ENCODE results near the gene USP13.
A peak's percentile ranks its signal among the peaks of the same experiment; 100 is the strongest.

USP13 gene

DNA sequence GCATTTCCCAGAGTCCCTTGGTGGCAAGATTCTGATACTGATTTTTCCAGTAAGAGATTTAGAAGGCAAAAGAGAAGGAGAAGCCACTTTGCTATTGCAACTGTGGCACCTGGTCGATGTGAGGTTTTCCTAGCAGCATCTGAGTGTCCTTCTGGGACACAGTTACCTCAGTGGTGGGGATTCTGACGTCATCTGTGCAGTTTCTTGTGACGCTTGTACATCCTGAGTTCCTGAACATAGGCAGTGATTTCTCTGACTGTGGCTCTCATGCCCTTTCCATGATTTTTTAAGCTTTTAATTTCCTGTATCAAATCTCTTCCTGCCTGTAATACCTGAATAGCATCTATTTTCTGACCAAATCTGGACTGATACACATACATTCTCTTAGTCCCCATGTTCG lies 8.9 kb downstream of the USP13 start:
- no peak overlapping the region for H3K27ac ChIP-seq
- TF ChIP-seq, protein P1, sequence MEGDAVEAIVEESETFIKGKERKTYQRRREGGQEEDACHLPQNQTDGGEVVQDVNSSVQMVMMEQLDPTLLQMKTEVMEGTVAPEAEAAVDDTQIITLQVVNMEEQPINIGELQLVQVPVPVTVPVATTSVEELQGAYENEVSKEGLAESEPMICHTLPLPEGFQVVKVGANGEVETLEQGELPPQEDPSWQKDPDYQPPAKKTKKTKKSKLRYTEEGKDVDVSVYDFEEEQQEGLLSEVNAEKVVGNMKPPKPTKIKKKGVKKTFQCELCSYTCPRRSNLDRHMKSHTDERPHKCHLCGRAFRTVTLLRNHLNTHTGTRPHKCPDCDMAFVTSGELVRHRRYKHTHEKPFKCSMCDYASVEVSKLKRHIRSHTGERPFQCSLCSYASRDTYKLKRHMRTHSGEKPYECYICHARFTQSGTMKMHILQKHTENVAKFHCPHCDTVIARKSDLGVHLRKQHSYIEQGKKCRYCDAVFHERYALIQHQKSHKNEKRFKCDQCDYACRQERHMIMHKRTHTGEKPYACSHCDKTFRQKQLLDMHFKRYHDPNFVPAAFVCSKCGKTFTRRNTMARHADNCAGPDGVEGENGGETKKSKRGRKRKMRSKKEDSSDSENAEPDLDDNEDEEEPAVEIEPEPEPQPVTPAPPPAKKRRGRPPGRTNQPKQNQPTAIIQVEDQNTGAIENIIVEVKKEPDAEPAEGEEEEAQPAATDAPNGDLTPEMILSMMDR (conservative IDR thresholded peaks at IDR 0.05), result no peak

DNA sequence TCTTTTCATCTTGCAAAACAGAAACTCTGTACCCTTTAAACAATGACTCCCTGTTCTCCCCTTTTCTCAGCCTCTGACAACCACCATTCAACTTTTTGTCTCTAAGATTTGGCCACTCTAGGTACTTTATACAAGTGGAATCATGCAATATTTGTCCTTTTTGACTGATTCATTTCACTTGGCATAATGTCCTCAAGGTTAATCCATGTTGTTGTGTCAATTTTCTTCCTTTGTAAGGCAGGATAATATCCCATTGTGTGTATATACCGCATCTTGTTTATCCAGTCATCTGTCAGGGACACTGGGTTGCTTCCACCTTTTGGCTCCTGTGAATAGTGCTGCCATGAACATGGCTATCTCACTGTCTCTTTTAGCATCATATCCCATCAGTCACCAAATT lies 10.3 kb downstream of the USP13 start:
- TF ChIP-seq, protein P1 (conservative IDR thresholded peaks at IDR 0.05), result no peak
- H3K27ac ChIP-seq, result no peak overlapping the region

DNA sequence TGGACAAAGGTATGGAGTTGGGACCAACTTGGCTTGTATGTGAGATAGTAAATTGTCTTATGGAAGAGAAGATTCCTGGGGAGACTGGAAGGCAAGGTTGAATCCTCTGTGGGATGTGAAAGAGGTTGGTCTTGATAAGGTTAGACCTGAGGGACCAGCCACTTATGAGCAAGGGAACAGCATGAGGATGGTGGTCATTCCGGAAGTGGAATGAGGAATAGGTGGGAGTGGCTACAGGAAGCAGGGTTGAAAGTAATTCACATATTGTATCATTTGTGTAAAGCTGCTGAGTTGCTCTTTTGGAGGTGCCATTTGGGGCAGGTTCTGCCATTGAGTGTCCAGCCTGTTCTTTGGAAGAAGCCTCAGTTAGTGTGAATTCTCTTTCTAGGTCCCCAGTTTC lies 13.2 kb downstream of the USP13 start:
- TF ChIP-seq, protein P1 (conservative IDR thresholded peaks at IDR 0.05), result no peak

DNA sequence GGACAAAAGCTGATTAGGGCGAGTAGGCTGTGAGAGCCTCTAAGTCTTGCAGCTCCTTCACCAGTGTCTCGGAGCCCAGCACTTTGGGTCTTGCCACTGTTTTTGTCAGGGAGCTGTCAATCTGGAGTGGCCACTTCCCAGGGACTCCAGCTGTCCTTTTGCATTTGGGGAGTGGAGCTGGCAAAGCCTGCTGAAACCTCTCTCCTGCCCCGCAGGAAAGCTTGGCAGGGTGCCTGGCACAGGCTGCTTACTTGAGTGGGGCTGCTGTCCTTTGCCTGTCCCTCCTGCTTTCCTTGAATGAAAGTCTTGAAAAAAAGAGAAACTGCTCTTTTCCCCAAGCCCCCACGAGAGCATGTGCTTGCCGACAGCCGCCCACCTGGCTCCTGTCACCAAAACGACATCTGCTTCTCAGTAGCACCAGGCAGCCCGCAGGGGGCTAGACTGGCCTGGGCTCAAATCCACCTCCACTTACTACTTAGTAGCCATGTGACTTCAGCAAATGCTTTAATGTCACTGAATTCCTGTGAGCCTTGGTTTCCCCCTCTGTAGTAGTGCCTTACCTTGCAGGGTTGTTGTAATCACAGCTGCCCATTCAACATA lies 13.7 kb downstream of the USP13 start:
- TF ChIP-seq, protein P1 (conservative IDR thresholded peaks at IDR 0.05), result no peak
- H3K27ac ChIP-seq, result peak overlapping the region; percentile 34; the same call in 1 of the 2 replicates

More for the DNA sequence above, 13.2 kb downstream of the USP13 start:
- peak overlapping the region; percentile 34; the same call in 1 of the 2 replicates for H3K27ac ChIP-seq

DNA sequence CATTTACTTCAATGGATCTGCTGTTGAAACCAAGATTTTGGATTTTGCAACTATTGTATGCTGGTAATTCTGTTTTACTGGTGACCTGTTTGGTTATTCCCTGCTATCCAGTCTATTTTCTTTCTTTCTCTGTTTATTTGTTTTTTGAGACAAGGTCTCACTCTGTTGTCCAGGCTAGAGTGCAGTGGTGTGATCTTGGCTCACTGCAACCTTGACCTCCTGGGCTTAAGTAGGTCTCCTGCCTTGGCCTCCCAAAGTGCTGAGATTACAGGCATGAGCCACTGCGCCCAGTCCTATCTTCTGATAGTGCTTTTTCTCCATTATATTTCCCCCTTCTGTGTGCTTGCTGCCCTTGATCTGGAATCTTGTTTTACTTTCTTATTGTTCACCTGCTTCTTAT lies 15.6 kb downstream of the USP13 start:
- no peak overlapping the region for H3K27ac ChIP-seq
- TF ChIP-seq, protein P1 (conservative IDR thresholded peaks at IDR 0.05), result no peak

DNA sequence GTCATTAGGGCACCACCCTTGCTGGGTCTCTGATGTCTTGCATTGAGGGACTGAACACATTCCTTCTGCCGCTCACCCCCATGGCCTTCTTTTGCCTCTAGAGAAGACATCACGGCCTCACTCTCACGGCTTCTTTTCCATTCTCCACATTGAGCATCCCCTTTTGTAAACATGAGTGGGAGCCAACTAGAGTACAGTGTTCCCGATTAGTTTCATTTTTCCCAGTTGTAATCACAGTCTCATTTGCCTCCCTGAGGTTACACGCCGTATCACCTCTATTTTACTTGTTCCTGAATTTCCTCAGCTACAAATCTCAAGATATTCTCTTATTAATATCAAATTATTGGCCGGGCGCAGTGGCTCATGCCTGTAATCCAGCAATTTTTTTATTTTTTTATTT lies 17.5 kb downstream of the USP13 start:
- no peak overlapping the region for H3K27ac ChIP-seq
- TF ChIP-seq, protein P1 (conservative IDR thresholded peaks at IDR 0.05), result no peak

DNA sequence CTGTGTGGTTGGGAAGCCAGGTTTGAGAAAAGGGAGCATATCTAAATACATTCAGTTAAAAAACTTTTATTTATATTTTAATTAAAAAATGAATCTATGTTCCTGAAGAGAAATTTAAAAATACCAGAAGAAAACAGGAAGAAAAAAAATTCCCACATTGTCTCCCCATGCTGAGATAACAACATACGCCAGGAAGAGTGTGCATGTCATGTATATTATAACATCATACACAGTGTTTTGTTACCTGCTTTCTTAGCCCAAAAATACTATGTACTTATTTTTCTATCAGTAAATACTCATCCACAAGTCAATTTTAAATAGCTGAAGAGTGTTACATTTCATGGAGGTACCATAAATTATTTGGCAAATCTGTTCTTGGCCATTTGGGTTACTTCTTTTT lies 18.5 kb downstream of the USP13 start:
- TF ChIP-seq, protein P1 (conservative IDR thresholded peaks at IDR 0.05), result no peak
- peak overlapping the region; percentile 39 for H3K27ac ChIP-seq
